Cardiac fibroblast (primary cell): ENCODE results near the gene RBBP5.

Experiments
- DNase-seq, 2 donors: peaks; one replicate each; pipeline versions ENCODE4 v3.0.0 to v3.0.0-alpha.2; 2010; ENCODE audit warnings: low read depth in 2 of 2
- H3K4me3 ChIP-seq, 2 donors: replicated peaks in 1 of 2; 1 replicate in 1 of 2; 2 replicates in 1 of 2; pipeline ENCODE4 v1.5.1; 2011; ENCODE audit warnings: low read depth in 2 of 2, low read length in 2 of 2, mild to moderate bottlenecking in 2 of 2, moderate library complexity in 1 of 2
- TF ChIP-seq, protein P1 (sequence below): IDR thresholded peaks from one replicate; pipeline ENCODE4 v1.5.1; 2011; ENCODE audit warnings: low read depth, mild to moderate bottlenecking, low read length, inconsistent platforms

Gene RBBP5

DNA sequence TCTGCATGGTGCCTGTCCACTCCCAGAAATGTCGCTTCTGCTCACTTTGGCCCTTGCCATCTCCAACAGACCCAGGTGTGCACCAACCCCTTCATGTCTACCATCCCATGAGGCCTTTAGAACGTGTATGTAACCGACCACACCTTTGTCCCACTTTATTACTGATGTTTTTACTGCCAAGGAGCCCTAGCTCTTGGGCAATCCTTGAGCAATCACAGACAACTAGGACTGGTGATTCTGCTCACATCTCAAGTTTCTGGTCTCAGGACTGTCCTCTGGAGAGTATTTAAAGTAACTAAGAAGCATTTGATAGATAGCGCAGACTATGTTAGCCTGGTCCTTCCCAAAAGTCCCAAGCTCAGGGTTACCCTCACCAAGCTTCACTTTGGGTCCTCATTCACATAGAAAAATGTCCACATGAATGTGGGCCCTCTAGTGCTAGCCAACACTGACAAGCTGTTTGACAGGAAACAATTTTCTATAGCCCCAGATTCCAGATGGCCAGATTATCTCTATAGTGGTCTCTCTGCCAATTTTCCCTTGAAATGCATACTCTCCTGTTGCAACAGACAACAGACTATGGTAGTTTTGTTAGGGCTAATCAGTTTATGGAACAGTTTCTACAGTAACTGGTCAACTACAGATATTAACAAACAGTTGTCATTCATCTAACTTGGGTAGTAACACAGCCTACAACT is 30.6 kb downstream of the RBBP5 start:
- peak; percentile 24 to 67 for DNase-seq
- H3K4me3 ChIP-seq: no peak overlapping the region
- TF ChIP-seq, protein P1, sequence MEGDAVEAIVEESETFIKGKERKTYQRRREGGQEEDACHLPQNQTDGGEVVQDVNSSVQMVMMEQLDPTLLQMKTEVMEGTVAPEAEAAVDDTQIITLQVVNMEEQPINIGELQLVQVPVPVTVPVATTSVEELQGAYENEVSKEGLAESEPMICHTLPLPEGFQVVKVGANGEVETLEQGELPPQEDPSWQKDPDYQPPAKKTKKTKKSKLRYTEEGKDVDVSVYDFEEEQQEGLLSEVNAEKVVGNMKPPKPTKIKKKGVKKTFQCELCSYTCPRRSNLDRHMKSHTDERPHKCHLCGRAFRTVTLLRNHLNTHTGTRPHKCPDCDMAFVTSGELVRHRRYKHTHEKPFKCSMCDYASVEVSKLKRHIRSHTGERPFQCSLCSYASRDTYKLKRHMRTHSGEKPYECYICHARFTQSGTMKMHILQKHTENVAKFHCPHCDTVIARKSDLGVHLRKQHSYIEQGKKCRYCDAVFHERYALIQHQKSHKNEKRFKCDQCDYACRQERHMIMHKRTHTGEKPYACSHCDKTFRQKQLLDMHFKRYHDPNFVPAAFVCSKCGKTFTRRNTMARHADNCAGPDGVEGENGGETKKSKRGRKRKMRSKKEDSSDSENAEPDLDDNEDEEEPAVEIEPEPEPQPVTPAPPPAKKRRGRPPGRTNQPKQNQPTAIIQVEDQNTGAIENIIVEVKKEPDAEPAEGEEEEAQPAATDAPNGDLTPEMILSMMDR: no peak

DNA sequence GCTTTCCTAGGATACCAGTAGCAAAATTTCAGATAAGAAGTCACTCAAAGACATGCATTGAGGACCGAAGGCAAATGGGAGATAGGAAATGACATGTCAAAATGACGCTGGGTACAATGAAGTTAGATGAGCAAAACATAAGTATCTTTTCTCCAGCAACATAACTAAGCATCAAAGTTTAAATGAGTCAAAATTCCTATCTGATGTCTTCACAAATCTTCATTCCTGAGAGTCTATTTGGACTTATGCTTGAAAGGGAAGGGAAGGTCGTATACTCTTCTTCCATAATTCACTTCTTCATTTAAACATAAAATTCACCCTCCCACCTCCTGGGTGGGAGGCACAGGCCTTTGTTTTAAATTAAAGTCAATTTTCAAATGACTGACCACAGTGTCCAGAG is 33.4 kb downstream of the RBBP5 start:
- peak in 1 of 2 donors; percentile 16 for DNase-seq
- TF ChIP-seq, protein P1: no peak
- no peak overlapping the region for H3K4me3 ChIP-seq

DNA sequence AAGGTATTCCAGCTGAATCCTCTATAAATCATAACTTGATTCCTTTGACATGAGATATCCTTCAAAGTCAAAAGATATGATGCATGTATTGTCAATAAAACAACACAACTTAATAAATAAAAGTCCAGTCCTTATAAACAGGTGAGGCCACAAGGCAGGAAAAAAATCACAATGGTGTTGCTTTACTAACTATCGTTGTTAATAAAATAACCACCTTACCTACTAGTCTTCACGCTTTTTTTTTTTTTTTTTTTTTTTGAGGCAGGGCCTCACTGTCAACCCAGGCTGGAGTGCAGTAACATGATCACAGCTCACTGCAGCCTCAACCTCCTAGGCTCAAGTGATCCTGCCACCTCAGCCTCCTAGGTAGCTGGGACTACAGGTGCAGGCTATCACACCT is 37.4 kb downstream of the RBBP5 start, which contains the start of gene TMEM81:
Gene TMEM81 (minus strand): TSS at position 101 of the 400 bp plus-strand sequence. CDS start 140 bp downstream, outside the sequence.
- no peak within 1 kb of the TSS for H3K4me3 ChIP-seq
- TF ChIP-seq, protein P1: no peak
- no peak for DNase-seq

DNA sequence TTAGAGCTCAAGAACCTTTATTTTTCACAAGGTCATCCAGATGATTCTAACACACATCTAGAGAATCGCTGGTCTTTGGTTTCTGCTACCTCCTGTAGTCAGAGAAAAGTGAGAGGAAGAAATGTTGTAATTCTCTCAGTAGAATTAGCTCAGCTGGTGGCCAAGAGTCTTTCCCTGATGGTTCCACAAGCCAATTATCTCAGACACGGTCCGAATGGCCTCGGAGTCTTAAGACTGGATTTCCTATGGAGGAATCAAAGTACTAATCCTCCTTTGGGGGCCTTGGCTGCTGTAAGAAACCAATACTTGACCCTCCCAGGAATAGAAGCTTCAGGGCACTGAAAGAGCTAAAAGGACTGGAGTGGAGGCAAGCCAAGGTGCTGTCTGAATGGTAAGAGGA is 39.3 kb downstream of the RBBP5 start:
- TF ChIP-seq, protein P1: no peak
- DNase-seq: no peak
- no peak overlapping the region for H3K4me3 ChIP-seq

DNA sequence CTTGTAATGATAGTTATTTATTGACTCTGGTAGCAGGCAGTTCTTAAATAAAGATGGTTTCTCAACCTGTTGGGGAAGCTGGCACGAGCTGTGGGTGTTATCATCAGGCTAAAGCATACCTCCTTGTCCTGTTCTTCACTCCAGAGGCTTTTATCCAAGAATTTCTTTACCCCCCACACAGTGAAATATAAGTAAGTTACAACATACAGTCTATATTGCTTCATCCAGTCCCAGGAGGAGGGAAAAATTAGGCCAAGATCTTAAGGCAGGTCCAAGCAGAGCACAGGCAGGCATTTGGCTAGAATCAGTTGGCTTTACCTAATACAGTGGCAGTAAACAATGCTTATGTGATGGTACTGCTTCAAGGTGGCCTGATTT is 43.9 kb downstream of the RBBP5 start:
- DNase-seq: peak; percentile 46 to 77
- TF ChIP-seq, protein P1: no peak
- H3K4me3 ChIP-seq: no peak overlapping the region

DNA sequence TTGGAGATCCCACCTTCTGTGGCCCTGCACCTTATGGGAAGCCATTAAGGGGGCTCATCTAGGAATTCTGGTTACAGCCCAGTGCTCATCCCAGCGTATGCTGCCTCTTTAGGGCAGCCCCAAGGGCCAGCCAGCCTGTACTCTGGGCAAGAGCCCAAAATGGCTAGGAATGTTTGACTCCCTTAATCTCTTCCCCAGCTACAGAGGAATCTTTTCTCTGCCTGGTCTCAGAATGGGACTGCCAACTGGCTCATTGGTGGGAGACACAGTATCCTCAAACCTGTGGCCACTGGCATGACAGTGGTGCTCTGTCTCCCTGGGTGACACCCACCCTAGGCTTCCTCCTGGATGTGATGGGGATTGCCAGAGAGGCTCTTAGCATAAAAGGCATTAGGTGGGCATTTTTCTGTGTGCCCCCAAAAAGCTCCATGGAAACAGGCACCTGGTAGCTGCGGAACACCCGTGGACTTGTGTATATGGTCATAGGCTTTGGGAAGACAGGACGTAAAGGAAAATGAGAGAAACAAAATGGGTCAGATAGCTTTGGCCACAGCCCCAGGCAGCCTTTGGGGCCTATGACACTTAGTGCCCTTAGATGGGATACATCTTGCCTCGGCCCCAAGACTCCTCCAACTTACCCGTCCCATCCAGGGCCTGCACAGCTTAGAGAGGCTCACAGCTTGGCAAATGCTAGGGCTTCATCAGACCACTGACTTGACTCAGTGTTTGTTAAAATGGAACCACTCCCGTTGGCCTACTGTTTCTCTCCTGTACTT is 44.4 kb downstream of the RBBP5 start:
- DNase-seq: peak in 1 of 2 donors; percentile 46
- TF ChIP-seq, protein P1: no peak

More for the DNA sequence above, 44.4 kb downstream of the RBBP5 start:
- H3K4me3 ChIP-seq: no peak overlapping the region
